CD4-positive, alpha-beta T cell treated with Interferon gamma for 1 hour (primary cell): ENCODE measurements around the gene NUMA1.

ENCODE experiments used
- DNase-seq: peaks from one replicate; pipeline ENCODE4 v3.0.0-alpha.2; 2020

Gene NUMA1

GRCh38 chr11:71999798-72000197 lies 80.5 kb downstream of the NUMA1 start:
- no peak for DNase-seq

GRCh38 chr11:71999362-71999761 lies 81.0 kb downstream of the NUMA1 start:
- no peak for DNase-seq

- DNase-seq: peak; percentile 62
Observed at GRCh38 chr11:71998649-71999310, 81.6 kb downstream of the NUMA1 start, which contains the start of gene IL18BP. Gene IL18BP, plus strand, starts transcription at chr11:71998909. Its CDS starts 1,076 bp downstream, at chr11:71999985.

- no peak for DNase-seq
Observed at GRCh38 chr11:71998061-71998460, 82.3 kb downstream of the NUMA1 start.

- no peak for DNase-seq
Observed at GRCh38 chr11:71997594-71997993, 82.7 kb downstream of the NUMA1 start.

- DNase-seq: peak; percentile 78
Observed at GRCh38 chr11:71996946-71997345, 83.4 kb downstream of the NUMA1 start.

GRCh38 chr11:71996517-71996916 lies 83.8 kb downstream of the NUMA1 start:
- DNase-seq: no peak

GRCh38 chr11:71995726-71996291 lies 84.5 kb downstream of the NUMA1 start:
- DNase-seq: no peak

GRCh38 chr11:71994786-71995185 lies 85.6 kb downstream of the NUMA1 start:
- DNase-seq: no peak

- DNase-seq: no peak
Observed at GRCh38 chr11:71992136-71992730, 88.1 kb downstream of the NUMA1 start.

- peak; percentile 19 for DNase-seq
Observed at GRCh38 chr11:71991494-71991893, 88.8 kb downstream of the NUMA1 start.

GRCh38 chr11:71990701-71991100 lies 89.6 kb downstream of the NUMA1 start:
- DNase-seq: no peak

GRCh38 chr11:71988050-71988449 lies 92.3 kb downstream of the NUMA1 start:
- no peak for DNase-seq

- DNase-seq: no peak
Observed at GRCh38 chr11:71987521-71987920, 92.8 kb downstream of the NUMA1 start.

GRCh38 chr11:71986131-71986530 lies 94.2 kb downstream of the NUMA1 start:
- DNase-seq: no peak

GRCh38 chr11:71979602-71980001 lies 100.7 kb downstream of the NUMA1 start:
- DNase-seq: no peak

GRCh38 chr11:71979094-71979493 lies 101.2 kb downstream of the NUMA1 start:
- no peak for DNase-seq

GRCh38 chr11:71977743-71978418 lies 102.5 kb downstream of the NUMA1 start:
- peak; percentile 49 for DNase-seq

- no peak for DNase-seq
Observed at GRCh38 chr11:71977090-71977489, 103.3 kb downstream of the NUMA1 start.

GRCh38 chr11:71976551-71976950 lies 103.8 kb downstream of the NUMA1 start:
- DNase-seq: no peak

GRCh38 chr11:71971680-71972079 lies 108.7 kb downstream of the NUMA1 start:
- DNase-seq: no peak

GRCh38 chr11:71964641-71965040 lies 115.7 kb downstream of the NUMA1 start:
- DNase-seq: no peak

GRCh38 chr11:71963468-71963867 lies 116.9 kb downstream of the NUMA1 start:
- DNase-seq: no peak
